HG03196 (cell line): ENCODE results near the gene IFT122.
"Not testable (repeated sequence)": the region's sequence is repeated elsewhere in the genome, so short reads cannot be mapped to it uniquely, and the experiment has no call there.

Source experiments
- ATAC-seq: cut with Tn5 transposase; IDR thresholded peaks from one replicate; pipeline ENCODE4 v1.9.1; 2021; ENCODE audit not compliant: unreplicated experiment

IFT122 gene

DNA sequence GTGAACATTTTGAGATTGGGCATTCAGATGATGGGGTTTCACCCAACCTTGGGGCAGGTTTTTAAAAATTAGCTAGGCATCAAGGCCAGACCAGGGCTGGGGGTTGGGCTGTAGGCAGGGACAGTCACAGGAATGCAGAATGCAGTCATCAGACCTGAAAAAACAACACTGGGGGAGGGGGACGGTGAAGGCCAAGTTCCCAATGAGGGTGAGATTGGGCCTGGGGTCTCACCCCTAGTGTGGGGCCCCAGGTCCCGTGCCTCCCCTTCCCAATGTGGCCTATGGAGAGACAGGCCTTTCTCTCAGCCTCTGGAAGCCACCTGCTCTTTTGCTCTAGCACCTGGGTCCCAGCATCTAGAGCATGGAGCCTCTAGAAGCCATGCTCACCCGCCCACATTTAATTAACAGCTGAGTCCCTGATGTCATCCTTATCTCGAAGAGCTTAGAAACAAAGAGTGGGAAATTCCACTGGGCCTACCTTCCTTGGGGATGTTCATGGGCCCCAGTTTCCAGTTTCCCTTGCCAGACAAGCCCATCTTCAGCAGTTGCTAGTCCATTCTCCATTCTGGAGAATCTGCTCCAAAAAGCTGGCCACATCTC, 94.5 kb downstream of the IFT122 start:
- no peak for ATAC-seq

DNA sequence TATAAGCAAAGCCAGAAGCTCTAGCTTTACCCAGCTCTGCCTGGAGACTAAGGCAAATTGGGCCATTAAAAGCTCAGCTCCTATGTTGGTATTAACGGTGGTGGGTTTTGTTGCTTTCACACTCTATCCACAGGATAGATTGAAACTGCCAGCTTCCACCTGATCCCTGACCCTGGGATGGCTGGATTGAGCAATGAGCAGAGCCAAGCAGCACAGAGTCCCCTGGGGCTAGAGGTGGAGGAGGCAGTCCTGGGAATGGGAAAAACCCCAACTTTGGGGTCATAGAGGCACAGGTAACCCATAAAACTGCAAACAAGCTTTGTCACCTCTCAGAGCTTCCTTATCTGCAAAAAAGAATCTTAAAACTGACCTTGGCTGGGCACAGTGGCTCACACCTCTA, 95.1 kb downstream of the IFT122 start:
- no peak for ATAC-seq

DNA sequence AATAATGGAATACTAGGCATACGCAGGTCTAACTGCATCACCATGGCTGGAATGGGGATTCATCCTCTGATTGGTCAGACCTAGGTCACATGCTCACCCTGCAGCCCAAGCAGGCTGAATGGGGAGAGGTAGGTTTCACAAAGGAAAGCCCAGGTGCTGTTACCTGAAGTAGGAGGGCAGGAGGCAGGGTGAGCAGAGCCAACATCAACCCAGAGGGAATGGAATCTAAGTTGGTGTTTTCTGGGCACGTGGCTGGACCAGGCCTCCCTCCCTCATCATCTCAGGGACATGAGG, 96.3 kb downstream of the IFT122 start:
- no peak for ATAC-seq

DNA sequence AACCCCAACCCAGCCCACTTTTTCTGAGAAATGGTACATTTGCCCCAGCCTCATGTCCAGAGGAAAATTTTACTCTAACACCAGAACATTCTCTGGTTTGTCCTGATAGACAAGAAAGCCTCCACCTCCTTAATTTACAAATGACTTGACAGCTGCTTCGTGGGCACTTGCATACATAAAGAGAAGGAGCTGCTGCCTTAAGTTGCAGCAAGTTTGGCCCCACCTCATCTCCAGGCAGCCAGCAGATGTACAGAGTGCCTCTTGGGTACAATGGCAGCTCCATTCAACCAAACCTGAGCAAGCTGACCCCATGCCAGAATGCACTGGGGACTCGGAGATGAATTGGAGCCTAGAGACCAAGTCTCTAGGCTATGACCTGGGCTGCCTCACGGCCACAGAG, 96.8 kb downstream of the IFT122 start:
- ATAC-seq = no peak

DNA sequence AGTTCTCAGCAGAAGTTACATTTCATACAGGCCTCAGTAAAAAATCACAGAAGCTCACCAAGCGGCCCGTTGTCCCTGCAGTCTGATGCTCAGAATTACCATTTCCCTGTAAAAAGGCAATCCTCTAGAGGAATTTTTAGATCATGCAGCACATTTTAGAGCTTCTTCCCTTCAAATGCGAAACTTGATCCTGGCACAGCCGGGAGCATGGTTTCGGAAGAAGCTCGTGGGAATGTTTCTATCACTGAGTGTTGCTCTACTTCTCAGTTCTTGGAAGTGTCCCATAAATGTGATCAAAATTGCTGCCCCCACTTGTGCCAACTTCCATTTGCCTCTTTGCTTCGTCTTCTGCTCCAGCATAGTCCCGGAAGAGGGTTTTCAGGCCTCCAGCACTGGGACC, 99.2 kb downstream of the IFT122 start:
- no peak for ATAC-seq

DNA sequence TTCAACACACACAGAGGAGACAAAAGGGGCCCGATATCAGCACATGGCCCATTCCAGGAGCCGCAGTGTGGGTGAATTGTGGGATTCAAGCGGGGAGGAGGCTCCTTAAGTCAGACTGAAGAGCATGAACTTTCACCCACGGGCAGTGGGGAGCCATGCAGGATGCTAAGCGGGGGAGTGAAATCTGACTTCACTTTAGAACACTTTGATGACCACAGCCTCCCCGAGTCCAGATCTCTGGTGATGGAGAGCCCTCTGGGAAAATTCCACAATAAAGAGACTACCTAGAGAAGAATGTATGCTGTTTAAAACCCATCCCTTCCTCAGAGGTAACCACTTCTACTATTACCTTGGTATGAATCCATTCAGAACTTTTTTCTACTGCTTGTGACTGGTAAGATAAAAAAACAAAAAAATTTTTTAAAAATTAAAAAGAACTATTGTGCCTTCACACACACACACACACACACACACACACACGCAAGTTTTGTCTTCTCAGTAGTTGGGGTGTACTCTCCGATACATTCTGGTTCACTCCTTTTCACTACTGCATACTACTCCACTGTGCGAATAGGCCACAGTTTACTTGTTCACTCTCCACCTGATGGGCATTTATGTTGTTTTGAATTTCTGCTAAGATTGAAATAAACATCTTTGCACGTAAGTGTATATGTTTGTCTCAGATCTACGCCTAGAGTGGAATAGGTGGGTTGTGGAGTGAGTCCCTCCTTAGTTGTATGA, 100.9 kb downstream of the IFT122 start:
- ATAC-seq = no peak

DNA sequence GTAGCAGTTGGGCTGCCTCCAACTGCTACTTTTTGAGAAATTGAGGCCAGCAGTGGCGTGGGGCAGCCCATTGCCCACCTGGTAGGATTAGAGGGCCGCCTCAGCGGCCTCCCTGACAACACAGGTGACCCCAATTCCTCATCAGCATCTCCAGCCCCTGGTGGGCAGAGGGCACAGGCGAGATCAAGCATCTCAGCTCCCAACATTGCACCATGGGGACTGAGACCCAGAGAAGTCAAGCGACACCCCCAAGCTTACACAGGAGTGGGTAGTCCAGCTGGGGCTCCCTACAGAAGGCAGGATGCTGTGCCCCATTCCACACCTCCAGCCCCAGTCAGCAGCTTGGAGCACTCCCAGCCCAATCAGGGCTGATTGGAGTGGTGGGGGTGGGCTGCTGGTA, 102.7 kb downstream of the IFT122 start:
- no peak for ATAC-seq

DNA sequence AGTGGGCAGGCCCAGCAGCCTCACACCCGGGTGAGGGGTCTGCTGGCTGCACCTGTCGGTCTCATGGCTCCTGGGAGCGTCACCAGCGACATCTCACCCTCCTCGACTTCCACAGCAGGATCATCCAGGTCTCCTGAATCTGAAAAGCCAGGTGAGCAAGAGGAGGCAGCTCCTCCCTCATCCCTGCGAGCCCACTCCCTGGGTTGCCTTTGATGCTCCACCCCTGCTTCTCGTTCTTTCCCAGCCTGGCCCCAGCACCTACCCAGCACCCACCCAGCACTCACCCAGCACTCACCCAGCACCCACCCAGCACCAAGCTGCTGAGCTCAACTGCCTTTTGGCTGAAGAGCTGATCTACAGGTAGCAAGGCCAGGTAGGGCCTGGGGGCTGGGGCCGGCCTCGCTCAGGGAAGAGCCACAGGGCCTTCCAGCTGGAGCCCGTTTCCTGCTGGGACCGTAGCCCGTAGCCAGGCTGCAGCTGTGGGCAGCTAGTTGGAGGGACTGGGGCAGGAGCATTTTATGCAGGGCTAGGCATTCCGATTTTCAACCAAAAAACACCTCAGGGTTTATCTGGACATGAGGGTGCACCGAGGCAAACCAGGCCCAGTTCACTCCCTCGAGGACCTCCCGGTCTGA, 103.2 kb downstream of the IFT122 start, which contains the start of gene H1-8:
TSS of gene H1-8 (plus strand) at position 20 of the 635 bp plus-strand sequence. CDS start at position 64, 44 bp downstream.
- no peak for ATAC-seq

DNA sequence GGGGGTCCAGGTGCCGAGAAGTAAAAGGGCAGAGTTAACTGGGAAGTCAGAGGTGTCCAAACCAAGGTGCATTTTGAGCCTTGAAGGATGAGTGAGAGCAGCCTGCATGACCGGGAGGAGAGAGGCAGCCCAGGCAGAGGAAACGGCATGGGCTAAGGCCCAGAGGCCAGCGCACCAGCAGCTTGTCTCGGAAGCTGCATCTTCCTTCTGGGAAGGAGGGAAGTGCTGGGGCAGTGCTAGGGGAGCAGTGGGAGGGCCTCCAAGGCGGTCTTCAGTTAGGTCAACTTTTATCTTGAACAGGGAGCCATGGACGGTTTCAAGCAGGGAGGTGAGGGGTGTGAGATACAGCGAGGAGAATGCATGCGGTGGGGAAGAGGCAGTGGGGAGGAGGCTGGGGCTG, 104.0 kb downstream of the IFT122 start:
- ATAC-seq = no peak

DNA sequence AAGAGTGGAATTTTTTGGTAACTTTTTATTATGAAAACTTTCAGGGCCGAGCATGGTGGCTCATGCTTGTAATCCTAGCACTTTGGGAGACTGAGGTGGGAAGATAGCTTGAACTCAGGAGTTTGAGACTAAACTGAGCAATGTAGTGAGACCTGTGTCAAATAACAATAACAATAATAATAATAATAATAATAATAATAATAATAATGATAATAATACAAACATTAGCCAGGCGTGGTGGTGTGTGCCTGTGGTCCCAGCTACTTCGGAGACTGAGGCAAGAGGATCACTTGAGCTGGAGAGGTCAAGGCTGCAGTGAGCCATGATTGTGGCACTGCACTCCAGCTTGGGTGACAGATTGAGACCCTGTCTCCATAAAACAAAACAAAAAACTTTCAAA, 105.9 kb downstream of the IFT122 start:
- ATAC-seq = not testable (repeated sequence)

DNA sequence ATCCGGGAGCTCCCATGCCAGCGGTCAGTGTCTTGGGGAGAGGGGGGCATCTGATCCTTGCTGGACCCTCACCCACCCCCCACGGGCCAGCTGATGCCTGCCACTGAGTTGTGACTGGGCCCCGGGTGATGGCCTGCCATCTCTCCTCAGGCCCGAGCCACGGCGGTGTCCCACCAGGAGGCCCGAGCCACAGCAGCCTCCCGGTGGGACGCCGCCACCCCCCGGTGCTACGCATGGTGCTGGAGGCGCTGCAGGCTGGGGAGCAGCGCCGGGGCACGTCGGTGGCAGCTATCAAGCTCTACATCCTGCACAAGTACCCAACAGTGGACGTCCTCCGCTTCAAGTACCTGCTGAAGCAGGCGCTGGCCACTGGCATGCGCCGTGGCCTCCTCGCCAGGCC, 107.2 kb downstream of the IFT122 start:
- ATAC-seq = no peak

DNA sequence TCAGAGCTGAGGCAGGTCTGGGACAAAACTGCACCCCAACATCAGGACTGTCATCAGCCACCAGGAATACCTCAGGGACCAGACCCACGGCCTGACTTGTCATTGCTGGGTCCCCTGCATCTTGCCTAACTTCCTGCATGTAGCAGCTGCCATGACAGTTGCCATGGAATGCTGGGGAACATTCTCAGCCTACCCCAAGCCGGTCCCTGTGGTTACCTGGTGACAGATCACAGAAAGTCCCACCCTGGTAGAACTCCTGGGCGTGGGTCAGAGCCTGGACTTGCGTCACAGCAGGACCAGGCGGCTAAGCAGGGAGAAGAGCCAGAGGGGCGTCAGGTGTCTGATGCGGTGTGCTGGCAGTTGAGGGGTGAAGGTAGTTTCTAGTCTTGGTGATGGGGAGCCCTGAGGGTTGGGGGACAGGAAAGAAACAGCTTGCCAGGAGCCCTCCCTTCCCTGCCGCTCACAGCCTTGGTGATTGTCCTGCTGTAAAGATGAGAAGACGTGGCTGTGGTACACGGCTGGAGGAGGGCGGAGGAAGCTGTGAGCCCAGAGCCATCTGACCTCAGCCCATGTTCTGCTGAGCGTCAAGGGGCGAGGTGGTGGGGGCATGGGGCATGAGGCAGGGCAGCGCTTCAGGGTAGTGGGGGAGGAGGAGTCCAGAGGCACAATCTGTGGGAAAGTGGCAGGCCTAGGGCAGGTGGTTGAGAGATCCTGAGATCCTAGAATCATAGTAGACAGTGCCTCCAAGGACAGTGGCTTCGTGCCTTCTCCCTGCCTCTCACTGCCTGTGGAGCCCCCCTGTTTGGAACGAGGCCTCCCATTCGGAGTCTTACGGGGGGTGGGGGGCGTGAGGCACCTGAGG, 108.3 kb downstream of the IFT122 start:
- ATAC-seq = no peak

DNA sequence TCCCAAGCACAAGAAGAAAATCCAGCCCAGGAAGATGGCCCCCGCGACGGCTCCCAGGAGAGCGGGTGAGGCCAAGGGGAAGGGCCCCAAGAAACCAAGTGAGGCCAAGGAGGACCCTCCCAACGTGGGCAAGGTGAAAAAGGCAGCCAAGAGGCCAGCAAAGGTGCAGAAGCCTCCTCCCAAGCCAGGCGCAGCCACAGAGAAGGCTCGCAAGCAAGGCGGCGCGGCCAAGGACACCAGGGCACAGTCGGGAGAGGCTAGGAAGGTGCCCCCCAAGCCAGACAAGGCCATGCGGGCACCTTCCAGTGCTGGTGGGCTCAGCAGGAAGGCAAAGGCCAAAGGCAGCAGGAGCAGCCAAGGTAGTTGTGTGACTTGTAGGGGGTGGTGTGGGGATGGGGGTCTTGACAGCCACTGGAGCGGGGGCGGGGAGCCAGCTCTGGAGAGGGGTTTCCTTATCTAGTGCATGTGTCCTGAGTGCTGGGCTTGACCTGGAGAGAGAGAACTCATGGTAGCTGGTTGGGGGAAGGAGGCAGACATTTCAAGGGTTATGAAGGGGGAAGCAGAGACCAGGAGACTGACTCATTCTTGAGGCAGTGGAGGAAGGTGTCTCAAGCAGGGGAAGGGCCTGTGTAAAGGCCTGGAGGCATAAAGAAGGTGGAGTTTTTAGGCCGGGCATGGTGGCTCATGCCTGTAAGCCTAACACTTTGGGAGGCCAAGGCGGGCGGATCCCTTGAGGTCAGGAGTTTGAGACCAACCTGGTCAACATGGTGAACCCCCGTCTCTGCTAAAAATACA, 109.2 kb downstream of the IFT122 start:
- no peak for ATAC-seq

DNA sequence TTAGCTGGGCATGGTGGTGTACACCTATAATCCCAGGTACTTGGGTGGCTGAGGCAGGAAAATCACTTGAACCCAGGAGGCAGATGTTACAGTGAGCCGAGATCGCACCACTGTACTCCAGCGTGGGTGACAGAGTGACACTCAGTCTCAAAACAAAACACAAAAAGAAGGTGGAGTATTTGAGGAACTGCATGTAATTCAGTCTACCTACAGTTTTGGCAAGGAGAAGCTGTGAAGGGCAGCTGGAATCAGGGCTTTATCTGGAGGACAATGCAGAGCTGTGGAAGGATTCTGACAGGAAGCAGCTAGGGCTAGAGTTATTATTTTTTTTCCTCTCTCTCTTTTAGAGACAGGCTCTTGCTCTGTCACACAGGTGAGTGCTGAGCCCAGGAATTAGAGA, 109.8 kb downstream of the IFT122 start:
- no peak for ATAC-seq

DNA sequence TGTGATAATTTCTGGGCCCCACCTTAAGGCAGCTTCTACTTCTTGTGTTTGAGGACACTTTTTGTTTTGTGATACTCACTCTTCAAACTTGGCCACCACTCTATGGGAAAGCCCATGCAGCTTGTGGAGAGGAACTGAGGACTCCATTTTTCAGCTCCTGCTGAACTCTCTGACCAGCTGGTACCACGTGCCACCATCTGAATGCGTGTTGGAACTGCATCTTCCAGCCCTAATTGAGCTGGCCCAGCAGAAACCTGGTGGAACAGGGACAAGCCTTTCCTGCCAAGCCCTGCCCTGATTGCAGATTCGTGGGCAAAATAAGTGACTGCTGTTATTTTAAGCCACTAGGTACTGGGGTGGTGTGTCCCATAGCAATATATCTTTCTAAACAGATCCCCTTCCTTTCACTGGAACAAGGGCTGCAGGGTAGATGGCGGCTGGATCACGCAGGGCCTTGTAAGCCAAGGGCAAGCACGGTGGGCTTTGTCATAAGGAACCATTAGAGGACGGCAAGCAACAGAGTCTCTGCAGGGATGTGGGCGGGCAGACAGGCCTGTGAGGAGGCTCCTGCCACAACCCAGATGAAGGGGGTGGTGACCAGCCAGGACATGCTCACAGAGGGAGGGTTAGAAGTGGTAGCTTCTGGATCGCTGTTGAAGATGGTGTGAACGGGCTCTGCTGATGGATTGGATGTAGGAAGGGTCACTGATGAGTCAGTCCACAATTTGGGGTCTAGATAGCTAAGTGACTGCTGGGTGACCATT, 112.4 kb downstream of the IFT122 start:
- ATAC-seq = no peak

DNA sequence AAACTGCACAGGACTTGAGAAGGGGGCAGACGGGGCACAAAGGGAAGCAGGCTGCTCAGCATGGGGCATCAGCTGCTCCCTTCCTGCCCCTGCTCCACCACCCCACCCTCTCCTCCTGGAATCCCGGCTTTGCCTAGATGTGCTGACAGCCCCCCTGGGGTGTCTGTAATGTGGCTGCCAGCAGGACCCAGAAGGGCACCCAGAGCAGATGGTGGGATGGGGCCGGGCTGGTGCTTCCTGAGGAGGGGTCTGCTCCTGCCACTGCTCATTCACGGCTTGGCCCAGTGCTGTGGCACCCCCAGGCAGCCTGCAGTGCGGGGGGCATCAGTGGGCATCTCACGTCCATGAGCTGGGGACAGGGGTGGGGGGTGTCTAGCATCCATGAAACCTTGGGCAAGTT, 113.1 kb downstream of the IFT122 start:
- no peak for ATAC-seq

DNA sequence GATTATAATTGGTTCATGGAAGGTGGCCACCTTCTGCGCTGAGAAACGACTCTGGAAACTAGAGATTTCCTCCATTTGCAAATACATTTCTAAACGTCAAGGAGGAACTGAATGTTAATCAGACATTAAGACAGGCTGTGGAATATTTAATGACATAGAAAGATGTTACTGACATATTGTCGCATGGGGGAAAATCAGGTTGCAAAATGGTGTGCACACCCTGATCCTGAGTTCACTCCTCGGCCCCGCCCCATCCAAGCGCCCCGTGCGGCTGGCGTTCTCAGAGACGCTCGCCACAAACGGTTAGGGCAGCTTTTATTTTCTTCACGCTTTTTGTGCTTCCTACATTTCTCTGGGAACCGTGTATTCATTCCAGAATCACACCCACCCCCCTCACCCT, 113.7 kb downstream of the IFT122 start:
- no peak for ATAC-seq

DNA sequence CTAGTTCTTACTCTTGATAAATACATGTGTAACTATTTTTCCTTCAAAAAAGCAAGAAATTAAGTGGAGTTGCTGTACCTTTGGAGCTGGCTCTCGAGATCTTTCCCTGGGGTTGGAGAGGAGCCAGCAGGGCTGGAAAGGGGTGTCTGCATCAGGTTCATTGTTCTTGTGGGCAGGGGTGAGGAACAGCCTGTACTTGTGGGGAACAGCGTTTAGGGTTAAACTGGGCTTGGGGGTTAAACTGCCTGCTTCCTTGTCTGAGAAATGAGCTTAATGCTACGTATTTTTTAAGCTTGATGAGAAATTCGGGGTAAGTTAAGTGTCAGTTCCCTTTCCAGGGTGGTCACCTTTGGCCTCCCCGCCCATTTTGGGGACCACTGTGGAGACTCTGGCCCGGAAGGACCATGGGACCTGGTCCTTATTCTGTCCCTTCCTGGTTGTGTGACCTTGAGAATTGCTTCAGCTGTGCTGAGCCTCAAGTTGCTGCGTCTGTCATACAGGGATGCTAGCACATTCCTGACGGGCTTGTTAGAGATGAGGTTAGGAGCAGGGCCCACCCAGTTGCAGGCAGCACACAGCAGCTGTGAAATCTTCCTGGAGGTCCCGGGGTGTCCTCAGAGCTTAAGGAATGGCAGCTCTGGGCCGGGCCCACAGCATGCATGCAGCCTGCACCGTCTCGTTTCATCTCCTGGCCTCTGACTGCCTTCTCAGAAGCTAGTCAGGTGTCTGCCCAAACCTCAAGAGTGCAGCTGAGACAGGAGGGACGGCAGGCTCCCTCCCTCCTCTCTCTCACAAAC, 114.5 kb downstream of the IFT122 start:
- no peak for ATAC-seq

DNA sequence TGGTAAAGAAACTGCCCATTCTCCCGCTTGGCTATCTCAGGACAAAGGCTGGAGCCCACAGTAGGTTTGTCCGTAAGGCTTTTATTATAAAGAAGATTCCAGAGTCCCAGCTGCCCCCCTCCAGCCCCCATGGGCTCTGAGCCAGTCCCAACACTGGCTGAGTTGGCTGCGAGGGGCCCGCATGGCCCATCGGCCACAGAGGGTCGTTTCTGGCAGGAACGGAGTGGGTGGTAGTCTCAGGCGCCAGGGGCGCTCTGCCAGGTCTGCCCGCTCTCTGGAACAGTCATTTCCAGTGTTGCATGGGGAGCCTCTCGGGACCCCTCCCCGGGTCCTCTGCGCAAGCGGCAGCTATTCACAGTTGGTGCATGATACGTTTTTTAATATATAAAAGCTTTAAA, 115.1 kb downstream of the IFT122 start:
- no peak for ATAC-seq
